IMR-90 (cell line): Measurements from ENCODE around the gene SYNE2. TPM values are rescaled to one million over a fixed set of nuclear protein-coding genes. Genes with fewer than 3 reads are reported as not detected.

Source experiments
- ATAC-seq: fragments of 200-7000 bp; cut with Tn5 transposase; 2 replicates; pipeline ENCODE4 v1.9.1; 2020; ENCODE audit warnings: low read depth, mild to moderate bottlenecking, moderate library complexity
- BruUV-seq: library from RNA; stranded (reverse); fragments of 400-500 nt; replicated peaks from 2 replicates; lab custom pipeline; 2021; lab: Mats Ljungman, UMichigan
- CTCF ChIA-PET: fragments of 300-600 bp; formaldehyde crosslinking; extraction: SDS; loops from one replicate; lab custom pipeline; 2021; ENCODE audit warnings: antibody characterized with exemption; lab: Yijun Ruan, JAX
- POLR2A ChIA-PET: fragments of 300-600 bp; sonication (Branson Sonifier 250); formaldehyde crosslinking; loops from one replicate; lab custom pipeline; 2022; ENCODE audit warnings: antibody characterized with exemption; ENCODE audit not compliant: unreplicated experiment; lab: Charles Lee
- DNase-seq: peaks from one replicate; pipeline ENCODE4 v3.0.0; 2013
- H2AFZ ChIP-seq: replicated peaks from 2 replicates; pipeline ENCODE3; 2013; ENCODE audit warnings: low read length, mild to moderate bottlenecking; ENCODE audit not compliant: poor library complexity
- H2AK5ac ChIP-seq: 2 replicates; pipeline ENCODE4 v1.6.1; 2013; ENCODE audit warnings: low read depth, low read length, inconsistent platforms
- H2AK9ac ChIP-seq: replicated peaks from 2 replicates; pipeline ENCODE3; 2013; ENCODE audit warnings: mild to moderate bottlenecking, low read depth, low read length, moderate library complexity; ENCODE audit not compliant: poor library complexity
- H2BK120ac ChIP-seq: 2 replicates; pipeline ENCODE4 v1.6.1; 2013; ENCODE audit warnings: low read depth, low read length, inconsistent platforms
- H2BK15ac ChIP-seq: 3 replicates; pipeline ENCODE4 v1.6.1; 2013; ENCODE audit warnings: low read depth, low read length, inconsistent platforms
- H2BK20ac ChIP-seq: 2 replicates; pipeline ENCODE4 v1.6.1; 2013; ENCODE audit warnings: low read depth, mild to moderate bottlenecking, inconsistent platforms, low read length, moderate library complexity
- H2BK5ac ChIP-seq: 2 replicates; pipeline ENCODE4 v1.6.1; 2013; ENCODE audit warnings: mild to moderate bottlenecking, low read depth, low read length, inconsistent platforms; ENCODE audit not compliant: poor library complexity, severe bottlenecking
- H3K14ac ChIP-seq: replicated peaks from 2 replicates; pipeline ENCODE4 v1.6.1; 2013; ENCODE audit warnings: low read depth, low read length, inconsistent platforms
- H3K18ac ChIP-seq: 2 replicates; pipeline ENCODE4 v1.6.1; 2013; ENCODE audit warnings: low read depth, low read length, control low read depth
- H3K23ac ChIP-seq: 2 replicates; pipeline ENCODE4 v1.6.1; 2013; ENCODE audit warnings: low read depth, low read length, inconsistent platforms
- H3K27ac ChIP-seq: 2 replicates; pipeline ENCODE4 v1.5.1; 2013; ENCODE audit warnings: mild to moderate bottlenecking, control low read depth, low read length; ENCODE audit not compliant: insufficient read depth
- H3K27me3 ChIP-seq: 2 replicates; pipeline ENCODE4 v1.6.1; 2013; ENCODE audit warnings: low read length; ENCODE audit not compliant: control insufficient read depth, insufficient read depth
- H3K36me3 ChIP-seq: 2 replicates; pipeline ENCODE4 v1.6.1; 2013; ENCODE audit warnings: low read length, mixed read lengths; ENCODE audit not compliant: control insufficient read depth, insufficient read depth
- H3K4ac ChIP-seq: 2 replicates; pipeline ENCODE4 v1.6.1; 2013; ENCODE audit warnings: low read depth, low read length, inconsistent platforms
- H3K4me1 ChIP-seq: 2 replicates; pipeline ENCODE4 v1.6.1; 2013; ENCODE audit warnings: low read length, mixed read lengths; ENCODE audit not compliant: control insufficient read depth, insufficient read depth
- H3K4me2 ChIP-seq: 2 replicates; pipeline ENCODE4 v1.6.1; 2013; ENCODE audit warnings: low read depth, mild to moderate bottlenecking, control low read depth, low read length, moderate library complexity
- H3K4me3 ChIP-seq: 2 replicates; pipeline ENCODE4 v1.5.1; 2013; ENCODE audit warnings: low read depth, mild to moderate bottlenecking, control low read depth, low read length, moderate library complexity; ENCODE audit not compliant: insufficient read depth
- H3K56ac ChIP-seq: 2 replicates; pipeline ENCODE4 v1.6.1; 2013; ENCODE audit warnings: low read length, inconsistent platforms; ENCODE audit not compliant: insufficient read depth; ENCODE audit errors: extremely low read depth
- H3K79me1 ChIP-seq, 2 experiments: 2 replicates each; pipeline ENCODE4 v1.6.1; 2013; ENCODE audit warnings: low read length in 2 of 2, inconsistent platforms in 1 of 2, low read depth in 1 of 2
- H3K9ac ChIP-seq: 2 replicates; pipeline ENCODE4 v1.6.1; 2013; ENCODE audit warnings: low read depth, low read length, control low read depth
- H3K9me1 ChIP-seq: 2 replicates; pipeline ENCODE4 v1.6.1; 2013; ENCODE audit warnings: low read length, inconsistent platforms; ENCODE audit not compliant: insufficient read depth
- H3K9me3 ChIP-seq: 2 replicates; pipeline ENCODE4 v1.6.1; 2013; ENCODE audit warnings: low read length; ENCODE audit not compliant: control insufficient read depth, insufficient read depth
- H4K20me1 ChIP-seq: 2 replicates; pipeline ENCODE4 v1.6.1; 2013; ENCODE audit warnings: low read length, inconsistent platforms; ENCODE audit not compliant: insufficient read depth
- H4K5ac ChIP-seq: 2 replicates; pipeline ENCODE4 v1.6.1; 2013; ENCODE audit warnings: mild to moderate bottlenecking, low read depth, low read length, control low read depth
- H4K8ac ChIP-seq, 2 experiments: 2 replicates each; pipeline ENCODE4 v1.6.1; 2013; ENCODE audit warnings: low read depth in 2 of 2, low read length in 2 of 2, control low read depth in 1 of 2, inconsistent platforms in 1 of 2
- H4K91ac ChIP-seq: 2 replicates; pipeline ENCODE4 v1.6.1; 2013; ENCODE audit warnings: low read depth, low read length, inconsistent platforms; ENCODE audit not compliant: insufficient read depth
- CHD1 ChIP-seq: IDR thresholded peaks from 2 replicates; pipeline ENCODE4 v1.6.1; 2012; ENCODE audit warnings: low read depth, low read length, improper control_type of control experiment
- MAFK ChIP-seq: IDR thresholded peaks from 2 replicates; pipeline ENCODE4 v1.6.1; 2012; ENCODE audit warnings: low read depth, low read length, improper control_type of control experiment
- MAZ ChIP-seq: IDR thresholded peaks from 2 replicates; pipeline ENCODE4 v1.6.1; 2012; ENCODE audit warnings: low read depth, mild to moderate bottlenecking, low read length, improper control_type of control experiment, moderate library complexity, borderline replicate concordance
- MXI1 ChIP-seq: IDR thresholded peaks from 2 replicates; pipeline ENCODE4 v1.6.1; 2012; ENCODE audit warnings: low read depth, mild to moderate bottlenecking, low read length, moderate library complexity, borderline replicate concordance
- NFE2L2 ChIP-seq: fragments of 150-350 bp; IDR thresholded peaks from 2 replicates; pipeline ENCODE4 v1.6.1; 2016; ENCODE audit warnings: low read depth, mild to moderate bottlenecking, low read length
- dilution Hi-C: fragments of 300-500 bp; cut with HindIII; formaldehyde crosslinking; loops from one replicate; pipeline ENCODE4 v1.14.3; 2018; ENCODE audit warnings: low sequenced_read_pairs; ENCODE audit not compliant: unreplicated experiment
- in situ Hi-C: fragments of 300-500 bp; cut with MboI; formaldehyde crosslinking; loops from 3 replicates; pipeline ENCODE4 v1.14.3; 2019; ENCODE audit warnings: low sequenced_read_pairs, inconsistent platforms, mixed read lengths
- intact Hi-C: fragments of 100-400 bp; cut with micrococcal nuclease; formaldehyde crosslinking; loops from 2 replicates; pipeline ENCODE4 v1.10.0; 2022
- microRNA-seq, 2 experiments: library from miRNA; stranded (forward) in 1 of 2; unstranded in 1 of 2; fragments of 10-50 nt in 1 of 2; fragments of <30 nt in 1 of 2; gene quantifications in 1 of 2; microRNA quantifications in 1 of 2; one replicate each; pipeline versions ENCODE3 to v1.1.0; 2013 to 2020; ENCODE audit not compliant: insufficient read depth in 1 of 2, insufficient read length in 1 of 2, unreplicated experiment in 1 of 2
- polyA plus RNA-seq, 3 experiments: library from polyadenylated mRNA; depleted of rRNA; stranded (reverse); fragments of >200 nt; gene quantifications; 2 replicates each; pipeline ENCODE4 v1.2.3, GENCODE V29; 2012; ENCODE audit warnings: low replicate concordance in 1 of 3
- small RNA-seq, 5 experiments: library from RNA; depleted of rRNA; stranded (forward); fragments of <200 nt; gene quantifications; one replicate each; pipeline ENCODE3, GENCODE V24; 2012
- total RNA-seq: library from RNA; depleted of rRNA; stranded (reverse); fragments of >200 nt; gene quantifications from 2 replicates; pipeline ENCODE4 v1.2.3, GENCODE V29; 2012; rRNA removed

The SYNE2 gene
- total and polyA plus RNA-seq, 2 of the 4 experiments (the other 2 are of a cell fraction) = 5.2 to 28.9 TPM

DNA sequence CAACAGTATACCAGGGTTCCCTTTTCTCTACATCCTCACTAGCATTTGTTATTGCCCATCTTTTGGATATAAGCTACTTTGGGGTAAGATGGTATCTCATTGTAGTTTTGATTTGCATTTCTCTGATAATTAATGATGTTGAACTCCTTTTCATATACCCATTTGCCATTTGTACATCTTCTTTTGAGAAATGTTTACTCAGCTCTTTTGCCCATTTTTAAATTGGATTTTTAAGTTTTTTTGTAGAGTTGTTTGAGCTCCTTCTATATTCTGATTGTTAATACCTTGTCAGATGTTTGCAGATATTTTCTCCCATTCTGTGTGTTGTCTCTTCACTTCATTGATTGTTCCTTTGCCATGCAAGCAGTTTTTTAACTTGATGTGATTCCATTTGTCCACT lies 419.2 kb downstream of the SYNE2 start:
- dilution Hi-C loops (no loop called here), intact Hi-C loops (no loop called here), in situ Hi-C loops (no loop called here)
- DNase-seq = no peak
- TF ChIP-seq CHD1 = no peak
- peak; percentile 49 for TF ChIP-seq MAFK
- no peak for TF ChIP-seq MXI1
- TF ChIP-seq MAZ = no peak
- TF ChIP-seq NFE2L2 = no peak
- Histone ChIP-seq H4K5ac (no peak overlapping the region), H4K20me1 (no peaks in the 10 kb centered on the region), H3K9ac (no peak overlapping the region), H2AK9ac (no peak overlapping the region), H3K4ac (no peak overlapping the region), H3K36me3 (no peaks in the 10 kb centered on the region), H3K23ac (no peak overlapping the region), H2BK120ac (no peak overlapping the region), H3K27me3 (no peaks in the 10 kb centered on the region), H3K9me1 (no peaks in the 10 kb centered on the region), H3K4me1 (no peaks in the 10 kb centered on the region), H2BK5ac (no peak overlapping the region), H2BK15ac (no peak overlapping the region), H3K79me1 (no peaks in the 10 kb centered on the region), H3K56ac (no peak overlapping the region), H4K91ac (no peak overlapping the region), H3K4me3 (no peak overlapping the region), H2BK20ac (no peak overlapping the region), H3K27ac (no peak overlapping the region), H3K4me2 (no peak overlapping the region), H2AK5ac (no peak overlapping the region), H3K9me3 (no peaks in the 10 kb centered on the region), H2AFZ (no peak overlapping the region), H3K14ac (no peak overlapping the region), H4K8ac (no peak overlapping the region), H3K18ac (no peak overlapping the region)
- ATAC-seq = no peak
- ChIA-PET CTCF (interaction anchor here (1.3 kb wide), 1 partner anchor 23 kb away, joined by 3 read pairs; no protein-coding TSS in a partner anchor), POLR2A (no interaction called here)
- no TSS peak for BruUV-seq

Small RNAs within 50 kb of the gene (microRNA-seq; reads per million reads assigned to microRNA genes)
- gene MIR548H1 (ENCODE audit: insufficient read depth in 1 of 2, insufficient read length in 1 of 2, unreplicated experiment in 1 of 2) (0 reads per million in 2 experiments), gene RF00019 (ENCODE audit: insufficient read depth, insufficient read length) (not detected), gene RPS28P1 (ENCODE audit: insufficient read depth, insufficient read length) (not detected)

Small RNAs within 50 kb of the gene (small RNA-seq; reads per million reads assigned to genes)
- 0 reads per million in 5 experiments for gene MIR548H1
- gene RF00019 = 0 reads per million in 5 experiments
- 0 reads per million in 5 experiments for gene RPS28P1

Other genes starting within 250 kb of the SYNE2 start
- gene WDR89, start 211.1 kb upstream of the SYNE2 start, total RNA-seq = 10.2 and 22.5 TPM in 2 replicates
- gene WDR89, start 211.1 kb upstream of the SYNE2 start, polyA plus RNA-seq (2012; rRNA removed) = 3.2 and 4.3 TPM in 2 replicates
- gene SGPP1, start 124.9 kb upstream of the SYNE2 start, total RNA-seq = 11.1 and 23.1 TPM in 2 replicates
- gene SGPP1, start 124.9 kb upstream of the SYNE2 start, polyA plus RNA-seq (2012; rRNA removed) = 7.9 and 8.6 TPM in 2 replicates